IMR-90 (cell line): Measurements from ENCODE around the gene MYBL2. TPM values are rescaled to one million over a fixed set of nuclear protein-coding genes. Genes with fewer than 3 reads are reported as not detected.

Source experiments
- ATAC-seq: fragments of 200-7000 bp; cut with Tn5 transposase; 2 replicates; pipeline ENCODE4 v1.9.1; 2020; ENCODE audit warnings: low read depth, mild to moderate bottlenecking, moderate library complexity
- BruUV-seq: library from RNA; stranded (reverse); fragments of 400-500 nt; replicated peaks from 2 replicates; lab custom pipeline; 2021; lab: Mats Ljungman, UMichigan
- CTCF ChIA-PET: fragments of 300-600 bp; formaldehyde crosslinking; extraction: SDS; loops from one replicate; lab custom pipeline; 2021; ENCODE audit warnings: antibody characterized with exemption; lab: Yijun Ruan, JAX
- POLR2A ChIA-PET: fragments of 300-600 bp; sonication (Branson Sonifier 250); formaldehyde crosslinking; loops from one replicate; lab custom pipeline; 2022; ENCODE audit warnings: antibody characterized with exemption; ENCODE audit not compliant: unreplicated experiment; lab: Charles Lee
- DNase-seq: peaks from one replicate; pipeline ENCODE4 v3.0.0; 2013
- H2AFZ ChIP-seq: replicated peaks from 2 replicates; pipeline ENCODE3; 2013; ENCODE audit warnings: low read length, mild to moderate bottlenecking; ENCODE audit not compliant: poor library complexity
- H2AK5ac ChIP-seq: 2 replicates; pipeline ENCODE4 v1.6.1; 2013; ENCODE audit warnings: low read depth, low read length, inconsistent platforms
- H2AK9ac ChIP-seq: replicated peaks from 2 replicates; pipeline ENCODE3; 2013; ENCODE audit warnings: mild to moderate bottlenecking, low read depth, low read length, moderate library complexity; ENCODE audit not compliant: poor library complexity
- H2BK120ac ChIP-seq: 2 replicates; pipeline ENCODE4 v1.6.1; 2013; ENCODE audit warnings: low read depth, low read length, inconsistent platforms
- H2BK15ac ChIP-seq: 3 replicates; pipeline ENCODE4 v1.6.1; 2013; ENCODE audit warnings: low read depth, low read length, inconsistent platforms
- H2BK20ac ChIP-seq: 2 replicates; pipeline ENCODE4 v1.6.1; 2013; ENCODE audit warnings: low read depth, mild to moderate bottlenecking, inconsistent platforms, low read length, moderate library complexity
- H2BK5ac ChIP-seq: 2 replicates; pipeline ENCODE4 v1.6.1; 2013; ENCODE audit warnings: mild to moderate bottlenecking, low read depth, low read length, inconsistent platforms; ENCODE audit not compliant: poor library complexity, severe bottlenecking
- H3K14ac ChIP-seq: replicated peaks from 2 replicates; pipeline ENCODE4 v1.6.1; 2013; ENCODE audit warnings: low read depth, low read length, inconsistent platforms
- H3K18ac ChIP-seq: 2 replicates; pipeline ENCODE4 v1.6.1; 2013; ENCODE audit warnings: low read depth, low read length, control low read depth
- H3K23ac ChIP-seq: 2 replicates; pipeline ENCODE4 v1.6.1; 2013; ENCODE audit warnings: low read depth, low read length, inconsistent platforms
- H3K27ac ChIP-seq: 2 replicates; pipeline ENCODE4 v1.5.1; 2013; ENCODE audit warnings: mild to moderate bottlenecking, control low read depth, low read length; ENCODE audit not compliant: insufficient read depth
- H3K27me3 ChIP-seq: 2 replicates; pipeline ENCODE4 v1.6.1; 2013; ENCODE audit warnings: low read length; ENCODE audit not compliant: control insufficient read depth, insufficient read depth
- H3K36me3 ChIP-seq: 2 replicates; pipeline ENCODE4 v1.6.1; 2013; ENCODE audit warnings: low read length, mixed read lengths; ENCODE audit not compliant: control insufficient read depth, insufficient read depth
- H3K4ac ChIP-seq: 2 replicates; pipeline ENCODE4 v1.6.1; 2013; ENCODE audit warnings: low read depth, low read length, inconsistent platforms
- H3K4me1 ChIP-seq: 2 replicates; pipeline ENCODE4 v1.6.1; 2013; ENCODE audit warnings: low read length, mixed read lengths; ENCODE audit not compliant: control insufficient read depth, insufficient read depth
- H3K4me2 ChIP-seq: 2 replicates; pipeline ENCODE4 v1.6.1; 2013; ENCODE audit warnings: low read depth, mild to moderate bottlenecking, control low read depth, low read length, moderate library complexity
- H3K4me3 ChIP-seq: 2 replicates; pipeline ENCODE4 v1.5.1; 2013; ENCODE audit warnings: low read depth, mild to moderate bottlenecking, control low read depth, low read length, moderate library complexity; ENCODE audit not compliant: insufficient read depth
- H3K56ac ChIP-seq: 2 replicates; pipeline ENCODE4 v1.6.1; 2013; ENCODE audit warnings: low read length, inconsistent platforms; ENCODE audit not compliant: insufficient read depth; ENCODE audit errors: extremely low read depth
- H3K79me1 ChIP-seq, 2 experiments: 2 replicates each; pipeline ENCODE4 v1.6.1; 2013; ENCODE audit warnings: low read length in 2 of 2, inconsistent platforms in 1 of 2, low read depth in 1 of 2
- H3K9ac ChIP-seq: 2 replicates; pipeline ENCODE4 v1.6.1; 2013; ENCODE audit warnings: low read depth, low read length, control low read depth
- H3K9me1 ChIP-seq: 2 replicates; pipeline ENCODE4 v1.6.1; 2013; ENCODE audit warnings: low read length, inconsistent platforms; ENCODE audit not compliant: insufficient read depth
- H3K9me3 ChIP-seq: 2 replicates; pipeline ENCODE4 v1.6.1; 2013; ENCODE audit warnings: low read length; ENCODE audit not compliant: control insufficient read depth, insufficient read depth
- H4K20me1 ChIP-seq: 2 replicates; pipeline ENCODE4 v1.6.1; 2013; ENCODE audit warnings: low read length, inconsistent platforms; ENCODE audit not compliant: insufficient read depth
- H4K5ac ChIP-seq: 2 replicates; pipeline ENCODE4 v1.6.1; 2013; ENCODE audit warnings: mild to moderate bottlenecking, low read depth, low read length, control low read depth
- H4K8ac ChIP-seq, 2 experiments: 2 replicates each; pipeline ENCODE4 v1.6.1; 2013; ENCODE audit warnings: low read depth in 2 of 2, low read length in 2 of 2, control low read depth in 1 of 2, inconsistent platforms in 1 of 2
- H4K91ac ChIP-seq: 2 replicates; pipeline ENCODE4 v1.6.1; 2013; ENCODE audit warnings: low read depth, low read length, inconsistent platforms; ENCODE audit not compliant: insufficient read depth
- BHLHE40 ChIP-seq: fragments of 150-350 bp; IDR thresholded peaks from 2 replicates; pipeline ENCODE4 v1.6.1; 2016; ENCODE audit warnings: mild to moderate bottlenecking, low read depth, low read length
- CEBPB ChIP-seq: IDR thresholded peaks from 2 replicates; pipeline ENCODE4 v1.6.1; 2012; ENCODE audit warnings: low read depth, low read length, improper control_type of control experiment
- FOS ChIP-seq: fragments of 150-350 bp; IDR thresholded peaks from 2 replicates; pipeline ENCODE4 v1.6.1; 2016; ENCODE audit warnings: low read depth, low read length
- MAZ ChIP-seq: IDR thresholded peaks from 2 replicates; pipeline ENCODE4 v1.6.1; 2012; ENCODE audit warnings: low read depth, mild to moderate bottlenecking, low read length, improper control_type of control experiment, moderate library complexity, borderline replicate concordance
- POLR2A ChIP-seq: IDR thresholded peaks from 2 replicates; pipeline ENCODE4 v1.6.1; 2012; ENCODE audit warnings: mild to moderate bottlenecking, low read depth, low read length
- RCOR1 ChIP-seq: IDR thresholded peaks from 2 replicates; pipeline ENCODE4 v1.6.1; 2012; ENCODE audit warnings: mild to moderate bottlenecking, low read length, improper control_type of control experiment; ENCODE audit not compliant: insufficient replicate concordance
- RFX5 ChIP-seq: IDR thresholded peaks from 2 replicates; pipeline ENCODE4 v1.8.0; 2012; ENCODE audit warnings: low read depth, mild to moderate bottlenecking, low read length, moderate library complexity
- WGBS, 2 experiments: methylation state at CpG; one replicate each; pipeline versions ENCODE4 v1.1.5 to v1.1.7; 2013; ENCODE audit warnings: missing lambda C conversion rate in 2 of 2; ENCODE audit not compliant: insufficient read length in 1 of 2; ENCODE audit errors: extremely low coverage in 2 of 2; 5-methylcytosine and 5-hydroxymethylcytosine counted together
- dilution Hi-C: fragments of 300-500 bp; cut with HindIII; formaldehyde crosslinking; loops from one replicate; pipeline ENCODE4 v1.14.3; 2018; ENCODE audit warnings: low sequenced_read_pairs; ENCODE audit not compliant: unreplicated experiment
- in situ Hi-C: fragments of 300-500 bp; cut with MboI; formaldehyde crosslinking; loops from 3 replicates; pipeline ENCODE4 v1.14.3; 2019; ENCODE audit warnings: low sequenced_read_pairs, inconsistent platforms, mixed read lengths
- intact Hi-C: fragments of 100-400 bp; cut with micrococcal nuclease; formaldehyde crosslinking; loops from 2 replicates; pipeline ENCODE4 v1.10.0; 2022
- polyA plus RNA-seq, 3 experiments: library from polyadenylated mRNA; depleted of rRNA; stranded (reverse); fragments of >200 nt; gene quantifications; 2 replicates each; pipeline ENCODE4 v1.2.3, GENCODE V29; 2012; ENCODE audit warnings: low replicate concordance in 1 of 3
- total RNA-seq: library from RNA; depleted of rRNA; stranded (reverse); fragments of >200 nt; gene quantifications from 2 replicates; pipeline ENCODE4 v1.2.3, GENCODE V29; 2012

The MYBL2 gene
- total and polyA plus RNA-seq, 2 of the 4 experiments (the other 2 are of a cell fraction): 12.4 to 23.1 TPM

GRCh38 chr20:43686820-43687219 lies 19.9 kb downstream of the MYBL2 start:
- Histone ChIP-seq H3K4me2 (no peak overlapping the region), H2BK120ac (no peak overlapping the region), H3K4me3 (no peak overlapping the region), H4K20me1 (no peaks in the 10 kb centered on the region; the same call in 1 of the 2 replicates), H2BK15ac (no peak overlapping the region), H3K9me3 (no peaks in the 10 kb centered on the region), H3K56ac (no peak overlapping the region), H3K14ac (no peak overlapping the region), H2BK5ac (no peak overlapping the region), H3K27me3 (no peaks in the 10 kb centered on the region), H3K9ac (no peak overlapping the region), H2BK20ac (no peak overlapping the region), H3K79me1 (0 out of 4 replicates have a peak, but pooled peaks cover 0 to 3% of the 10 kb centered on the region in 2 experiments), H2AK9ac (no peak overlapping the region), H3K23ac (no peak overlapping the region), H3K4me1 (no peaks in the 10 kb centered on the region), H4K8ac (no peak overlapping the region), H3K4ac (no peak overlapping the region), H4K5ac (no peak overlapping the region), H2AK5ac (no peak overlapping the region), H3K27ac (no peak overlapping the region), H2AFZ (no peak overlapping the region), H3K36me3 (peaks cover 2% of the 10 kb centered on the region; the same call in 1 of the 2 replicates), H4K91ac (no peak overlapping the region), H3K9me1 (peaks cover 7% of the 10 kb centered on the region; the same call in 1 of the 2 replicates), H3K18ac (no peak overlapping the region)
- ChIA-PET POLR2A (no interaction called here), CTCF (interaction anchor here (0.5 kb wide), 1 partner anchor 447 kb away, joined by 3 read pairs; no protein-coding TSS in a partner anchor)
- intact Hi-C loops: no loop called here
- no TSS peak for BruUV-seq
- no peak for DNase-seq
- dilution Hi-C loops: no loop called here
- no peak for TF ChIP-seq BHLHE40
- TF ChIP-seq POLR2A: no peak
- TF ChIP-seq RFX5: no peak
- no peak for TF ChIP-seq FOS
- TF ChIP-seq MAZ: no peak
- TF ChIP-seq RCOR1: no peak
- TF ChIP-seq CEBPB: no peak
- no peak for ATAC-seq
- in situ Hi-C loops: no loop called here
- 98% methylated on average over 8 of the region's 13 CpGs; no CpG with 5 or more reads in 1 of the 2 experiments for WGBS, 2 experiments
